Subcutaneous adipose tissue (tissue), 4 donors: ENCODE measurements around the gene COL18A1. TPM values are rescaled to one million over a fixed set of nuclear protein-coding genes. Genes with fewer than 3 reads are reported as not detected.

Experiments used
- total RNA-seq, 4 donors: library from RNA; depleted of rRNA; stranded (reverse); fragments of >200 nt; gene quantifications; one replicate each; pipeline ENCODE4 v1.1.0, GENCODE V29; 2016
- TF ChIP-seq, protein P1 (sequence below): fragments of 450-650 bp; IDR thresholded peaks from one replicate; pipeline ENCODE4 v1.5.1; 2016; ENCODE audit warnings: low read depth, mild to moderate bottlenecking, control low read depth, antibody characterized with exemption, moderate library complexity

The COL18A1 gene
- total RNA-seq, 4 donors from 2014 or later: 33.4 to 102 (median 66.7) TPM

DNA sequence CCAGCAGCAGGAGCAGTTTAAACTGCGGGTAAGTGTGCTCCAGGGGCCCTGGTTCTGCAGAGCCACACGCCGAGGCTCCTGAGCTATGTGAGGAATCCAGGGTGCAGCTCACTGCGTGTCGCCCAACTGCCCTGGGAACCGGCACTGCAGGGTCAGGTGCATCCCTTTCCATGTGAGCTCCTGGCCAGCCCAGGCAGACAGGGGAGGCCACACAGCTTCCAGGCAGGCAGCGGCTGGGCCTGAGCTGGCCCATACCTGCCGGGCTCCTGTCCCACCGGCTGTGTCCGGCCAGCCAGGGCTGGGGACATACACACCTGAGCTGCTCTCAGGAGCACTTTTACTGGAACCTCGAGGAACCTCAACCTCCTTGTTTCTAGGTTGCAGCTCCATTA lies 18.6 kb upstream of the COL18A1 start:
- TF ChIP-seq, protein P1, sequence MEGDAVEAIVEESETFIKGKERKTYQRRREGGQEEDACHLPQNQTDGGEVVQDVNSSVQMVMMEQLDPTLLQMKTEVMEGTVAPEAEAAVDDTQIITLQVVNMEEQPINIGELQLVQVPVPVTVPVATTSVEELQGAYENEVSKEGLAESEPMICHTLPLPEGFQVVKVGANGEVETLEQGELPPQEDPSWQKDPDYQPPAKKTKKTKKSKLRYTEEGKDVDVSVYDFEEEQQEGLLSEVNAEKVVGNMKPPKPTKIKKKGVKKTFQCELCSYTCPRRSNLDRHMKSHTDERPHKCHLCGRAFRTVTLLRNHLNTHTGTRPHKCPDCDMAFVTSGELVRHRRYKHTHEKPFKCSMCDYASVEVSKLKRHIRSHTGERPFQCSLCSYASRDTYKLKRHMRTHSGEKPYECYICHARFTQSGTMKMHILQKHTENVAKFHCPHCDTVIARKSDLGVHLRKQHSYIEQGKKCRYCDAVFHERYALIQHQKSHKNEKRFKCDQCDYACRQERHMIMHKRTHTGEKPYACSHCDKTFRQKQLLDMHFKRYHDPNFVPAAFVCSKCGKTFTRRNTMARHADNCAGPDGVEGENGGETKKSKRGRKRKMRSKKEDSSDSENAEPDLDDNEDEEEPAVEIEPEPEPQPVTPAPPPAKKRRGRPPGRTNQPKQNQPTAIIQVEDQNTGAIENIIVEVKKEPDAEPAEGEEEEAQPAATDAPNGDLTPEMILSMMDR: no peak

DNA sequence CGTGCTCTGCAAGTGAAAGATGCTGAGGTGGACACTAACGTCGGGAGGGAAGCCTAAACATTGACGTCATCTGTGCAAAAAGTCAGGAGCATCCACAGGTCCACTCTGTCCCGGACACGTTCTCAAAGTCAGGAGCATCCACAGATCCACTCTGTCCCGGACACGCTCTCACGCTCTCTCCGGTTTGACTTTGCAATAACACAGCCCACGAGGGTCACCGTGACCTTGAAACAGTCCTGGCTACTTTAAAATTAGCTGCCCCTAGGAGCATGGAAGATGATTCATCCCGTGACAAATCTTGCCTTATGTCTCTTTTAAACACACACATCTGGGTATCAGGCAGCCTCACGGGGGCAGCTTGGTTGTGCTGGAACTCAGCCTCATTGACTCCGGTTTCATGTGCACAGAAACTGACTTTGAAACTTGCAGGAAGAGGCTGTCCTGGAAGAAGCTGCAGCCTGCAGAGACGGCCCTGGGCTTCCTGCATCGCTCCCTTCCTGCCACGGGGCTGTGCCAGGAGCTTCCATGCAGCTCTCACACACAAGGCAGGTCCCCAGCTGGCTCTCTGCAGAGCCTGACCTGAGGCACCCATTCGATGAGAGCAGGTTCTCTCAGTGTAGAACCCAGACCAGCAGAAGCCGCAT lies 18.1 kb upstream of the COL18A1 start:
- TF ChIP-seq, protein P1: no peak

DNA sequence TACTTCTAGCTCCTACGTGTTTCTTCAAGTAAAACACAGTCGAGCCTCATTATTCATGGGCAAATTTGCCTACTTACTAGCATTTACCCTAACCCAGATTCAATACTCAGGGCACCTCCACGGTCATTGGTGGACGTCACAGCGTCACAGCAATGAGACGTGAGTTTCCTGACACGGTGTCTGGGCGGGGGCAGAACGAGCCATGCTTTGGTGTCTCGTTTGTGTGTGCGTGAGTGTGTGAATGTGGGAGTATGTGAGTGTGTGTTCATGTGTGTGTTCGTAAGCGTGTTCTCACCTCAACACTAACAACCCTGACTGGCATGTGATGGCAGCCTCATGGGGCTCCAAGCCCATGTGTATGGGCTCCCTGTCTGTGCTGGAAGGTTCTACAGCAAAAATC lies 17.5 kb upstream of the COL18A1 start:
- TF ChIP-seq, protein P1: no peak

DNA sequence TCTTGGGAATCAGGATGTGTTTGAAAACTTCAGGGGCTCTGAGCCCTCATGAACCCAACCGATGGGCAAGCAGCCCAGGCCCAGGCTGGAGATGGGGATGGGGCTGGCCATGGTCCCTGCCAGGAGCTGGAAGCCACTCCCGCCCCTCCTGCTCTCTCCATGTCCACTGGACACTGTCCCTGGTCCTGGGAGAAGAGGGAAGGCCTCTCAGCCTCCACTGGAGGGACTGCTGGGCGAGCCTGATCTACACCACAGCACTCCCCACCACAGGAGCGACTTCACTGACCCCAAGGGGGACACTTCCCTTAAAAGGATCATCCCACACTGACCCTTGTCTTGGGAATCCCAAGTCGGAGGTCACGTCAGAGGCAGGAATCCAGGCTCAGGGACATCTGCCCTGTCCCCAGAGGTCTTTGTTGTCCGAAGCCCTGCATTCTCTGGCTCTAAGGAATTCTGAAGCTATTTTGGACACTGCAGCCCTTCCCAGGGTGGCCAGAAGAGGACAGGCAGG lies 16.9 kb upstream of the COL18A1 start:
- TF ChIP-seq, protein P1: no peak

DNA sequence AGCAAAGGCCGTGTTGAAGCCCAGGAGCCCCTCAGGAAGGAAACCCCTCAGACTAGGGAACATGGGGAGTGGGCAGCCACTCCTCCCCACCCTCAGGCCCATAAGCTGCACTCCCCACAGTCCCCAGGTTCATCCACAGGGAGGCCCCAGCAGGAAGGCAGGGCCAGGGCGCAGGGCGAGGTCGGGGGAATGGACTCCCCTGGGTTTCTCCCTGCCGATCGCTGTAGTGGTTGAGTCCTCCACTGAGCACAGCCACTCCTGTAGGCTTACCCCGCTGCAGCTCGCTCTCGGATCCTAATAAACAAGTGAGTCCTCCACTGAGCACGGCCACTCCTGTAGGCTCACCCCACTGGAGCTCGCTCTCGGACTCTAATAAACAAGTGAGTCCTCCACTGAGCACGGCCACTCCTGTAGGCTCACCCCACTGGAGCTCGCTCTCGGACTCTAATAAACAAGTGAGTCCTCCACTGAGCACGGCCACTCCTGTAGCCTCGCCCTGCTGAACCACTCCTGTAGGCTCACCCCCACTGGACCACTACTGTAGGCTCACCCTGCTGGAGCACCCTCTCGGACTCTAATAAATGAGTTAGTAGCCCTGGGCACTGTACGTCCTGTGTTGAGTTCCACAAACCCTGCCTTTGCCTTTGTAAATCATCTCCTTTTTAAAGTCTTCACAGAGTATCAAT lies 16.2 kb upstream of the COL18A1 start:
- TF ChIP-seq, protein P1: no peak

DNA sequence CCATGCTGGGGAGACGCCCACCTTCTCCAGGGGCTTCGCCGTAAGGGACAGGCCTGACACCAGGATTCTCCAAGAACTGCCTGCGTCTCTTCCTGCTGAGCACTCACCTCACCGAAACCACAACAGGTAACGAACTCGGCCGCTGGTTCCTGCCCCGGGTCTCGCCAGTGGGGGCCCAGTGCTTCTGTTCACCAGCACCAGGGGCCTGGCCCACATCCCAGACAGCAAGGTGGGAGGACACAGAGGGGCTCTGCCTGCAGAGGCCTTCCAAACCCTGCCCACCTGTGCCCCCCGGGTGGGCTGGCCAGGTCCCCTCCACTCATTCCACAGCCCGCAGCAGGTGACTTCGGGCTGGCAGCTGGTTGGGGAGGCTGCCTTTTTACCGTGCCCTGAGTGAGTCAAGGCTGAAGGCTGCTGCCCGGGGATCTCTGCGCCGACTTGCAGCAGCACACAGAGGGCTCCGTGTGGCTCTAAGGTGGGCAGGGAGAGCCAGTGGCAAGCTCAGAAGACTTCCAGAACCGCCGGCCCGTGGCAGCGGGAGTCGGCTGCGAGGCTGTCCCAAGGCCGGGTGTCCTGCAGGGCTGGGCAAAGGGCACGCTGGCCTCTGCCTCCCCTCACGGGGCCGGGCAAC lies 14.7 kb upstream of the COL18A1 start:
- TF ChIP-seq, protein P1: no peak
